SK-N-SH treated with all-trans-retinoic acid at 6 μM for 48 hours (cell line): Measurements from ENCODE around the gene GALNT11.

ENCODE experiments used
- BACH2 ChIP-seq: fragments of 250-450 bp; sonication (Bioruptor Pico); IDR thresholded peaks from 2 replicates; pipeline ENCODE4 v1.9.0; 2021; ENCODE audit warnings: mild to moderate bottlenecking, borderline replicate concordance
- CREB5 ChIP-seq: fragments of 250-450 bp; sonication (Bioruptor Pico); IDR thresholded peaks from 2 replicates; pipeline ENCODE4 v1.5.1; 2020; ENCODE audit warnings: low read depth, mild to moderate bottlenecking, moderate library complexity
- GLIS3 ChIP-seq: fragments of 250-450 bp; sonication (Bioruptor Pico); IDR thresholded peaks from 2 replicates; pipeline ENCODE4 v1.5.0; 2020; ENCODE audit warnings: mild to moderate bottlenecking, moderate library complexity
- OSR1 ChIP-seq: fragments of 250-450 bp; sonication (Bioruptor Pico); IDR thresholded peaks from 2 replicates; pipeline ENCODE4 v1.8.0; 2022; ENCODE audit warnings: moderate library complexity, mild to moderate bottlenecking, inconsistent platforms
- PATZ1 ChIP-seq: fragments of 250-450 bp; sonication (Bioruptor Pico); IDR thresholded peaks from 2 replicates; pipeline ENCODE4 v1.8.0; 2020; ENCODE audit warnings: mild to moderate bottlenecking, moderate library complexity, borderline replicate concordance
- PPARA ChIP-seq: fragments of 250-450 bp; sonication (Bioruptor Pico); IDR thresholded peaks from 2 replicates; pipeline ENCODE4 v1.5.0; 2020; ENCODE audit warnings: mild to moderate bottlenecking, borderline replicate concordance
- ZNF70 ChIP-seq: fragments of 450-650 bp; formaldehyde crosslinking; IDR thresholded peaks from 2 replicates; pipeline ENCODE4 v1.5.0; 2020; ENCODE audit warnings: mild to moderate bottlenecking, moderate library complexity
- ZNF8 ChIP-seq: fragments of 450-650 bp; formaldehyde crosslinking; IDR thresholded peaks from 2 replicates; pipeline ENCODE4 v1.5.0; 2020; ENCODE audit warnings: mild to moderate bottlenecking, moderate library complexity
- TF ChIP-seq, protein P1 (sequence below): fragments of 250-450 bp; sonication (Bioruptor Pico); IDR thresholded peaks from 2 replicates; pipeline ENCODE4 v1.8.0; 2021; ENCODE audit warnings: low read depth, mild to moderate bottlenecking, moderate library complexity, borderline replicate concordance

DNA sequence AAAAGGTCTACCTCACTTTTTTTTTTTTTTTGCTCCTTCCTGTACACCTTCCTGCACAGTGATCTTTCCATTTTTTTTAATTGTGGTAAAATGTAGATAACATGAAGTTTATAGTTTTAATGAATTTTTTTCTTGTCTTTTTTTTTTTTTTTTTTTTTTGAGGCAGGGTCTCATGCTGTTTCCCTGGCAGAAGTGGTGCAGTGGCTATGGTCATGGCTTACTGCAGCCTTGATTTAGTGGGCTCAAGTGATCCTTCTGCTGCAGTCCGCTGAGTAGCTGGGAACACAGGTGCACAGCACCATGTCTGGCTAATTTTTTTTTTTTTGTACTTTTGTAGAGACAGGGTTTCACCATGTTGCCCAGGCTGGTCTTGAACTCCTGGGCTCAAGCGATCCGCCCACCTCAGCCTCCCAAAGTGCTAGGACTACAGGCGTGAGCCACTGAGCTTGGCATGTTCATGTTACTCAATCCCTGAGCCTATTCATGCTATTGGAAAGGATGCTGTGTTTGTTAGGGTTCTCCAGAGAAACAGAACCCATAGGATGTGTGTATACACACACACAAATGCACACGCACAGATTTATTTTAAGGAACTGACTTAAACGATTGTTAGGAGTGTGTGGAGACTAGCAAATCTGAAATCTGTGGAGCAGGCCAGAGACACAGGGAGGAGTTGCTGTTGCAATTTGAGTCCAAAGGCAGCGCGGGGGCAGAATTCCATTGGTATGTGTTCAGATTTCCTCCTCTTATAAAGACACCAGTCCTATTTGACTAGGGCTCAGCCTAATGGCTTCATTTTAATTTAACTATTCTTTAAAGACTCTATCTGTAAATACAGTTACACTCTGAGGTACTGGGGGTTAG, 29.1 kb downstream of the GALNT11 start:
- TF ChIP-seq BACH2 (CRISPR knock-in tag) (no peak), ZNF8 (CRISPR knock-in tag) (no peak), PPARA (no peak), CREB5 (CRISPR knock-in tag) (no peak), GLIS3 (CRISPR knock-in tag) (no peak), PATZ1 (no peak), ZNF70 (CRISPR knock-in tag) (no peak), OSR1 (no peak)
- TF ChIP-seq, protein P1, sequence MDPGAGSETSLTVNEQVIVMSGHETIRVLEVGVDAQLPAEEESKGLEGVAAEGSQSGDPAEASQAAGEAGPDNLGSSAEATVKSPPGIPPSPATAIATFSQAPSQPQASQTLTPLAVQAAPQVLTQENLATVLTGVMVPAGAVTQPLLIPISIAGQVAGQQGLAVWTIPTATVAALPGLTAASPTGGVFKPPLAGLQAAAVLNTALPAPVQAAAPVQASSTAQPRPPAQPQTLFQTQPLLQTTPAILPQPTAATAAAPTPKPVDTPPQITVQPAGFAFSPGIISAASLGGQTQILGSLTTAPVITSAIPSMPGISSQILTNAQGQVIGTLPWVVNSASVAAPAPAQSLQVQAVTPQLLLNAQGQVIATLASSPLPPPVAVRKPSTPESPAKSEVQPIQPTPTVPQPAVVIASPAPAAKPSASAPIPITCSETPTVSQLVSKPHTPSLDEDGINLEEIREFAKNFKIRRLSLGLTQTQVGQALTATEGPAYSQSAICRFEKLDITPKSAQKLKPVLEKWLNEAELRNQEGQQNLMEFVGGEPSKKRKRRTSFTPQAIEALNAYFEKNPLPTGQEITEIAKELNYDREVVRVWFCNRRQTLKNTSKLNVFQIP (CRISPR knock-in tag): no peak
